ENCODE data around the gene TCERG1L. TPM values are rescaled to one million over a fixed set of nuclear protein-coding genes. Genes with fewer than 3 reads are reported as not detected.

The TCERG1L gene
- total and polyA plus RNA-seq, 9 of the 15 experiments (the other 6 are each of a cell fraction or from before 2014, with no cell fraction given), result not detected

DNA sequence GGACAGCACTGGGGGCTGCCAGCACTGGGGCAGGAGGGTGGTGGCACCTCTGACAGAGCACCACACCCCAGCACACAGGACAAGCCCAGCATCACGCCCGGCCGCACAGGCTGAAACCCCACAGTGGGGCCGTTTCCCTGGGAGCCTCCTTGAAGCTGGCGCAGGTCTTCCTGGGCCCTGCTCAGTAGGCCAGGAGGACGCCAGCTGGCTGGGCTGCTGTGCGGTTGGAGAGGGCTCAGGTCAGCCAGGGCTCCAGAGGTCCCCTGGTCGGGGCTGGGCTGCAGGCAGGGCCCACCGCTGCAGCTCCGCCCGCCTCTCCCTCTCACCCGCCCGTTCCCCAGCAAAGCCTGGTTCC lies 137.3 kb downstream of the TCERG1L start:
- Histone ChIP-seq H3K4me3 (no peak overlapping the region), H3K9ac (ENCODE audit: insufficient read depth in 1 of 2, low read depth in 2 of 2, low read length in 2 of 2) (no peak overlapping the region), H3K9me3 (replicated peaks; ENCODE audit: control insufficient read depth, insufficient read depth, low read depth, low read length) (no peaks in the 10 kb centered on the region; the same call in 1 of the 2 replicates), H3K4me1 (replicated peaks in 1 of 2; ENCODE audit: control insufficient read depth in 2 of 2, insufficient read depth in 2 of 2, low read length in 2 of 2) (no peaks in the 10 kb centered on the region), H4K20me1 (replicated peaks; ENCODE audit: control insufficient read depth, insufficient read depth, low read length) (no peaks in the 10 kb centered on the region), H3K36me3 (ENCODE audit: control insufficient read depth, insufficient read depth, low read length) (no peaks in the 10 kb centered on the region), H2AFZ (ENCODE audit: low read depth, low read length) (no peak overlapping the region), H3K4me2 (ENCODE audit: insufficient read depth, low read length) (no peak overlapping the region), H3K9me1 (ENCODE audit: control insufficient read depth, insufficient read depth, low read length) (no peaks in the 10 kb centered on the region), H3K79me2 (ENCODE audit: control insufficient read depth, insufficient read depth, low read length) (no peaks in the 10 kb centered on the region), H3K27me3 (ENCODE audit: control insufficient read depth in 2 of 2, insufficient read depth in 2 of 2, low read length in 2 of 2) (no peaks in the 10 kb centered on the region), H3K27ac (ENCODE audit: extremely low read depth, low read depth, low read length) (no peak overlapping the region)
- WGBS (ENCODE audit: insufficient coverage, low coverage, missing lambda C conversion rate), result 5% methylated on average over 10 of the region's 13 CpGs
- no TSS peak for BruUV-seq (replicated peaks)
- TF ChIP-seq TAF1 (IDR thresholded peaks at IDR 0.05; ENCODE audit: control insufficient read depth, extremely low read depth, insufficient read depth, low read length, severe bottlenecking), result no peak
- no peak for TF ChIP-seq C11orf30 (IDR thresholded peaks at IDR 0.05; ENCODE audit: low read depth)
- TF ChIP-seq VEZF1 (CRISPR knock-in tag; IDR thresholded peaks at IDR 0.05), result no peak
- TF ChIP-seq HNRNPUL1 (IDR thresholded peaks at IDR 0.05; ENCODE audit: low read length), result no peak
- no peak for TF ChIP-seq SRSF7 (optimal IDR thresholded peaks at IDR 0.05; ENCODE audit: low read depth, low read length)
- no peak for TF ChIP-seq HMG20B (CRISPR knock-in tag; IDR thresholded peaks at IDR 0.05)
- TF ChIP-seq YBX1 (IDR thresholded peaks at IDR 0.05), result no peak
- no peak for TF ChIP-seq ZNF121 (CRISPR knock-in tag; conservative IDR thresholded peaks at IDR 0.05)
- TF ChIP-seq ARID2 (IDR thresholded peaks at IDR 0.05), result no peak
- no peak for TF ChIP-seq TFAM (CRISPR knock-in tag; conservative IDR thresholded peaks at IDR 0.05)
- TF ChIP-seq CC2D1A (IDR thresholded peaks at IDR 0.05), result no peak
- no peak for DNase-seq (ENCODE audit: extremely low read depth in 1 of 4, low spot score in 3 of 4)
- in situ Hi-C loops (cut with MboI), result no loop called here
- ChIA-PET CTCF (ENCODE audit: low intra/inter-chr PET ratio) (no interaction called here), POLR2A (no interaction called here)
- ATAC-seq, result no peak
- intact Hi-C loops (cut with micrococcal nuclease), result no loop called here
- FAIRE-seq, result no peak
